ENCODE data around the gene COL9A1. TPM values are rescaled to one million over a fixed set of nuclear protein-coding genes. Genes with fewer than 3 reads are reported as not detected.
"Not testable (repeated sequence)": the region's sequence is repeated elsewhere in the genome, so short reads cannot be mapped to it uniquely, and the experiment has no call there.

The COL9A1 gene
- polyA plus RNA-seq (2013, experiment 1 of 4): 21.6 TPM
- polyA plus RNA-seq (2013, experiment 2 of 4): 22.1 TPM
- 14.6 TPM for polyA plus RNA-seq (2013, experiment 3 of 4)
- polyA plus RNA-seq (2013, experiment 4 of 4): 16.6 TPM

DNA sequence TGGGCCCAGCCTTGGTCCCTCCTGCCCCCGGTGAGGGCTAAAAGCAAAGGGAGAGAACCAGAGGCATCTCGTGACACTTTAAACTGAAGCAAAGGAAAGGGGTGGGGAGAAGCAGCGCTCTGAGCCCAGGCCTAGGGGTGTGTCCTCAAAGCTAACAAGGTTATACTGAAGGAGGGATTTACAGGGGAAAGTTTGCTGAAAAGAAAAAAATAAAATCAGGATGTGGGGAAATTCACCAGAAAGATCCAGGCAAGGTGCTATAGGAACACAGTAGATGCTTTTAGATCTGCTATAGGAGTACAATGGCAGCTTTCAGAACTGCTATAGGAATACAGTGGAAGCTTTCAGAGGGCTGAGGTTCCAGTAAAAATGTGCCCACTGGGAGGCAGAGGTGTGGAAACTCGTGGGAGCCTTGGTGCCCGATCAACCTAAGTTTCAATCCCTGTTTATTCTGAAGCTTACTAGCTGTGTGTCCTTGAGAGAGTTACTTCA, at the start of gene COL9A1:
COL9A1 (minus strand) TSS at position 51 of the 492 bp plus-strand sequence. CDS start 160 bp downstream, outside the sequence.
- no peak within 1 kb of the TSS for H3K4me3 ChIP-seq (ENCODE audit: insufficient read depth, low read depth, low read length)
- no peak within 1 kb of the TSS for H3K27ac ChIP-seq (ENCODE audit: insufficient read depth, low read depth, low read length, poor library complexity, severe bottlenecking)
- no peaks in the 10 kb centered on the region for H3K9me3 ChIP-seq (ENCODE audit: control insufficient read depth, low read length)
- 76 to 77% methylated on average over 5 of the region's 5 CpGs for WGBS, 2 experiments
- H3K36me3 ChIP-seq (ENCODE audit: control insufficient read depth, insufficient read depth, low read length): no peaks in the 10 kb centered on the region
- H3K27me3 ChIP-seq (ENCODE audit: control insufficient read depth, insufficient read depth, low read length, poor library complexity, severe bottlenecking): no peaks in the 10 kb centered on the region
- H3K4me1 ChIP-seq (ENCODE audit: control insufficient read depth, insufficient read depth, low read length): no peaks in the 10 kb centered on the region

DNA sequence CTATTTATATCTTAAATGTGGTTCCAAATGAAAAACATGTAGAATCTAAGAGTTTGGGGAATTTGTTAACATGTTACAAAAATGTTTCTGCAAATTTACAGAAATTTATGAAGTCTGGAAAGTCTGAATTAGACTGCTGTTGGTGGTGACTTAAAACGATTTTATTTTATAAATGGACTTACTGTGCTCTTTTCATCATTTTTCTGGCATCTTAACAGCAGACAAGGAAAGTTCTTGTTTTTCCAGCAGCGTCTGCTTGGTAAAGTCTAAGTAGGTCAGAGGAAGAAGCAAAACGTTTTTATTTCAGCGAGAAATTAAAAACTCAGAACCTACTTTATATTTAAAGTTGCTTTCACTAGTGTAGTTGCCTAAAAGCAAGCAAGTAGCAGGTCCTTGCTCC, 48.6 kb upstream of the COL9A1 start:
- no peaks in the 10 kb centered on the region for H3K27me3 ChIP-seq (ENCODE audit: control insufficient read depth, insufficient read depth, low read length, poor library complexity, severe bottlenecking)
- H3K9me3 ChIP-seq (ENCODE audit: control insufficient read depth, low read length): no peaks in the 10 kb centered on the region
- H3K36me3 ChIP-seq (ENCODE audit: control insufficient read depth, insufficient read depth, low read length): no peaks in the 10 kb centered on the region
- WGBS, 2 experiments: 88 to 97% methylated on average over 3 to 4 of the region's 4 CpGs
- no peaks in the 10 kb centered on the region for H3K4me1 ChIP-seq (ENCODE audit: control insufficient read depth, insufficient read depth, low read length)
- H3K27ac ChIP-seq (ENCODE audit: insufficient read depth, low read depth, low read length, poor library complexity, severe bottlenecking): no peak overlapping the region
- H3K4me3 ChIP-seq (ENCODE audit: insufficient read depth, low read depth, low read length): no peak overlapping the region

DNA sequence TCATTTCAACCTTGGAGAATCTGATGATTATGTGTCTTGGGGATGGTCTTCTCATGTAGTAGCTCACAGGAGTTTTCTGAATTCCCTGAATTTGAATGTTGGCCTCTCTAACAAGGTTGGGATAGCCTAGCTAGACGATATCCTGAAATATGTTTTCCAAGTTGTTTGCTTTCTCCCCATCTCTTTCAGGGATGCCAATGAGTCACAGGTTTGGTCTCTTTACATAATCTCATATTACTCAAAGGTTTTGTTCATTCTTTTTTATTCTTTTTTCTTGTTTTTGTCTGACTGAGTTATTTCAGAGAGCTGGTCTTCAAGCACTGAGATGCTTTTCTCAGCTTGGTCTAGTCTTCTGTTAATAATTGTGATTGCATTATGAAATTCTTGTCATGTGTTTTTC, 42.7 kb upstream of the COL9A1 start:
- H3K9me3 ChIP-seq (ENCODE audit: control insufficient read depth, low read length): no peaks in the 10 kb centered on the region
- 88 to 91% methylated on average over 1 of the region's 1 CpG for WGBS, 2 experiments
- no peaks in the 10 kb centered on the region for H3K27me3 ChIP-seq (ENCODE audit: control insufficient read depth, insufficient read depth, low read length, poor library complexity, severe bottlenecking)
- no peak overlapping the region for H3K27ac ChIP-seq (ENCODE audit: insufficient read depth, low read depth, low read length, poor library complexity, severe bottlenecking)
- H3K4me3 ChIP-seq (ENCODE audit: insufficient read depth, low read depth, low read length): no peak overlapping the region
- no peaks in the 10 kb centered on the region for H3K36me3 ChIP-seq (ENCODE audit: control insufficient read depth, insufficient read depth, low read length)
- no peaks in the 10 kb centered on the region for H3K4me1 ChIP-seq (ENCODE audit: control insufficient read depth, insufficient read depth, low read length)

DNA sequence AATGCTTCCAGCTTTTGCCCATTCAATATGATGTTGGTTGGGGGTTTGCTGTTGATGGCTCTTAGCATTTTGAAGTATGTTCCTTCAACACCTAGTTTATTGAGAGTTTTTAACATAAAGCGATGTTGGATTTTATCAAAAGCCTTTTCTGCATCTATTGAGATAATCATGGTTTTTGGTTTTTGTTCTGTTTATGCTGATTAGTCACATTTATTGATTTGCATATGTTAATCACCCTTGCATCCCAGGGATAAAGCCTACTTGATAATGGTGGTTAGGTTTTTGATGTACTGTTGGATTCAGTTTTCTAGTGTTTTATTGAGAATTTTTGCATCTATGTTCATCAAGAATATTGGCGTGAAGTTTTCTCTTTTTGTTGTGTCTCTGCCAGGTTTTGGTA, 40.4 kb upstream of the COL9A1 start:
- no peaks in the 10 kb centered on the region for H3K27me3 ChIP-seq (ENCODE audit: control insufficient read depth, insufficient read depth, low read length, poor library complexity, severe bottlenecking)
- 92 to 93% methylated on average over 2 of the region's 2 CpGs for WGBS, 2 experiments
- H3K9me3 ChIP-seq (ENCODE audit: control insufficient read depth, low read length): no peaks in the 10 kb centered on the region
- no peak overlapping the region for H3K27ac ChIP-seq (ENCODE audit: insufficient read depth, low read depth, low read length, poor library complexity, severe bottlenecking)
- no peak overlapping the region for H3K4me3 ChIP-seq (ENCODE audit: insufficient read depth, low read depth, low read length)
- H3K36me3 ChIP-seq (ENCODE audit: control insufficient read depth, insufficient read depth, low read length): no peaks in the 10 kb centered on the region
- no peaks in the 10 kb centered on the region for H3K4me1 ChIP-seq (ENCODE audit: control insufficient read depth, insufficient read depth, low read length)

DNA sequence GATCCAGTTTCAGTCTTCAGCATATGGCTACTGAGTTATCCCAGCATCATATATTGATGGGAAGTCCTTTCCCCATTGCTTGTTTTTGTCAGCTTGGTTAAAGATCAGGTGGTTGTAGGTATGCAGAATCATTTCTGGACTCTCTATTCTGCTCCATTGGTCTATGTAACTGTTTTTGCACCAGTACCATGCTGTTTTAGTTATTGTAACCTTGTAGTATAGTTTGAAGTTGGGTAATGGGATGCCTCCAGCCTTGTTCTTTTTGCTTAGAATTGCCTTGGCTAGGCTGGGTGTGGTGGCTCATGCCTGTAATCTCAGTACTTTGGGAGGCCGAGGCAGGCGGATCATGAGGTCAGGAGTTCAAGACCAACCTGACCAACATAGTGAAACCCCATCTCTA, 36.9 kb upstream of the COL9A1 start:
- H3K4me3 ChIP-seq (ENCODE audit: insufficient read depth, low read depth, low read length); H3K27me3 ChIP-seq (ENCODE audit: control insufficient read depth, insufficient read depth, low read length, poor library complexity, severe bottlenecking); H3K4me1 ChIP-seq (ENCODE audit: control insufficient read depth, insufficient read depth, low read length); H3K27ac ChIP-seq (ENCODE audit: insufficient read depth, low read depth, low read length, poor library complexity, severe bottlenecking); H3K9me3 ChIP-seq (ENCODE audit: control insufficient read depth, low read length); H3K36me3 ChIP-seq (ENCODE audit: control insufficient read depth, insufficient read depth, low read length): not testable (repeated sequence)
- WGBS, 2 experiments: 85 to 100% methylated on average over 2 of the region's 2 CpGs

DNA sequence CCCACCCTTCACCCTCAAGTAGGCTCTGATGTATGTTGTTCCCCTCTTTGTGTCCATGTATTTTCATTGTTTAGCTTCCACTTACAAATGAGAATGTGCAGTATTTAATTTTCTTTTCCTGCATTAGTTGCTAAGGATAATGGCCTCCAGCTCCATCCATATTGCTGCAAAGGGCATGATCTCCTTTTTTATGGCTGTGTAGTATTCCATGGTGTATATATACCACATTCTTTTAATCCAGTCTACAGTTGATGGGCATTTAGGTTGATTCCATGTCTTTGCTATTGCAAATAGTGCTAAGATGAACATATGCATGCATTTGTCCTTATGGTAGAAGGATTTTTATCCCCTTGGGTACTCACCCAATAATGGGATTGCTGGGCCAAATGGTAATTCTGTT, 35.9 kb upstream of the COL9A1 start:
- H3K36me3 ChIP-seq (ENCODE audit: control insufficient read depth, insufficient read depth, low read length): no peaks in the 10 kb centered on the region
- H3K27ac ChIP-seq (ENCODE audit: insufficient read depth, low read depth, low read length, poor library complexity, severe bottlenecking): no peak overlapping the region
- no peaks in the 10 kb centered on the region for H3K27me3 ChIP-seq (ENCODE audit: control insufficient read depth, insufficient read depth, low read length, poor library complexity, severe bottlenecking)
- no peaks in the 10 kb centered on the region for H3K4me1 ChIP-seq (ENCODE audit: control insufficient read depth, insufficient read depth, low read length)
- no peak overlapping the region for H3K4me3 ChIP-seq (ENCODE audit: insufficient read depth, low read depth, low read length)
- H3K9me3 ChIP-seq (ENCODE audit: control insufficient read depth, low read length): no peaks in the 10 kb centered on the region

DNA sequence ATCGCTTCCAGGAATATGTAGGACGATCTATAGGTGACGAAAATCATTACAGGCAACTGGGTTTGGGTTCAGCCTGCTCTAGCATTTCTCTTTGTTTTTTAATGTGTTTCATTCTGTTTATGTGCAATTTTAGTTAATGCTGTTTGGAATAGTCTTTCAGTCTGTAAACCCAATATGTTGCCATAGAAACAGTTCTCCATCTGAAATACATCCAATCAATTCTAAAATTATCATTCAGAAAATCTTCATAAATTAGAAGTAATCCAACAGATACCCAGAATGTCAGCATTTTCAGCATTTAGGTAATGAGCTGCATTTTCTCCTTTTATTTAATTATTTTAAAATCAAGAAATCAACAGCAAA, 34.8 kb upstream of the COL9A1 start:
- 97 to 98% methylated on average over 3 of the region's 3 CpGs for WGBS, 2 experiments
- Histone ChIP-seq H3K36me3 (ENCODE audit: control insufficient read depth, insufficient read depth, low read length) (no peaks in the 10 kb centered on the region), H3K9me3 (ENCODE audit: control insufficient read depth, low read length) (no peaks in the 10 kb centered on the region), H3K4me3 (ENCODE audit: insufficient read depth, low read depth, low read length) (no peak overlapping the region), H3K4me1 (ENCODE audit: control insufficient read depth, insufficient read depth, low read length) (no peaks in the 10 kb centered on the region), H3K27me3 (ENCODE audit: control insufficient read depth, insufficient read depth, low read length, poor library complexity, severe bottlenecking) (no peaks in the 10 kb centered on the region), H3K27ac (ENCODE audit: insufficient read depth, low read depth, low read length, poor library complexity, severe bottlenecking) (no peak overlapping the region)

DNA sequence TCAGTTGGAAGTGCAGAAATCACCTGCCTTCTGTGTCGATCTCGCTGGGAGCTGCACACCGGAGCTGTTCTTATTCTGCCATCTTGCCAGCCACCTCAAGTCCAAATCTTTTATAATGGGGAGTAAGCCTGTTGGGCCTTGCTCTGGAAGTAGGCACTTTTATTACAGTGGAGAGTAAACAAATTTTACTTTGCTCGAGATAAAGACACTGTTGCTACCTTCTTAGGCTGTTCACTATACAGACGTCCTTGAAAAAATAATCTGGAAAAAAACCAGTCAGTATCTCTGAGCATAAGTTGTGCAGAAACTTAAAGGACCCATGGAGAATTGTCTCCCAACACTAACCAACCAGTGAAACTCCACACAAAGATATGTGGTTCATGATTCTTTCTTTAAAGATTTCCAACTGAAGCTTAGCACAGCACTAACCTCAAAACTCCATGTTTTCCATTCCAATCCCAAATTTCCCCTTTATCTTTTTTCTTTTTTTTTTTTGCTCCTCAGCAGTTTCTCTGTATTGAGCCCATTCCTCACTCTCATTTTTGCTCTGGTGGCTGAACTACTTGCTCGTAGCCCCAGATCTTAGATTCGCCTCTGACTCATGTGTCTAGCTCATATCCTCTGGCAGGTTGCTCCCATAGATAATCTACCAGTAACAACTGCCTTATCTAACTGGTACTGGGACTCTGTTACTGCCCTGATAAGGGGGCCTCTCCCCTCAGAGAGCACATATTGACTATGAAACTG, 34.3 kb upstream of the COL9A1 start:
- Histone ChIP-seq H3K36me3 (ENCODE audit: control insufficient read depth, insufficient read depth, low read length) (no peaks in the 10 kb centered on the region), H3K27ac (ENCODE audit: insufficient read depth, low read depth, low read length, poor library complexity, severe bottlenecking) (no peak overlapping the region), H3K4me3 (ENCODE audit: insufficient read depth, low read depth, low read length) (no peak overlapping the region), H3K4me1 (ENCODE audit: control insufficient read depth, insufficient read depth, low read length) (no peaks in the 10 kb centered on the region), H3K27me3 (ENCODE audit: control insufficient read depth, insufficient read depth, low read length, poor library complexity, severe bottlenecking) (no peaks in the 10 kb centered on the region), H3K9me3 (ENCODE audit: control insufficient read depth, low read length) (no peaks in the 10 kb centered on the region)
- 95 to 96% methylated on average over 7 of the region's 7 CpGs for WGBS, 2 experiments

DNA sequence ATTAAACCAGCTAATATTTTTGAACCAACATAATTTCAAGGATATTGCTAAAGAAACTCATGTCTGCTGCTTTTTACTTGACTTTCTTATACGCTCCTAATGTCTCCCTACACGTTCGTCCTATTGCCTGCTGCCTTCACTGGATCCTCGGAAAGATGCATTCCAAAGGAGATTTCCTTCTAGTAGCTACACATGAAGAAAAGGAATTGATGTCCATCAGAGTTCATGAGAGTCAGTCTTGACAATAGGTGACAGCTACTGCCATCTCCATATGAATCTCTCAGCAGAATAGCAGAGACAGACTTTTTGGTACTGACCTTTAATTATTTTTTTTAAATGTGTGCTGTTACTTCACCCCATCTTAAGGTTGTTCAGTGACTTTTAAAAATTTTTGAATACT, 24.2 kb upstream of the COL9A1 start:
- Histone ChIP-seq H3K27ac (ENCODE audit: insufficient read depth, low read depth, low read length, poor library complexity, severe bottlenecking) (no peak overlapping the region), H3K36me3 (ENCODE audit: control insufficient read depth, insufficient read depth, low read length) (no peaks in the 10 kb centered on the region), H3K9me3 (ENCODE audit: control insufficient read depth, low read length) (no peaks in the 10 kb centered on the region), H3K4me3 (ENCODE audit: insufficient read depth, low read depth, low read length) (no peak overlapping the region), H3K27me3 (ENCODE audit: control insufficient read depth, insufficient read depth, low read length, poor library complexity, severe bottlenecking) (no peaks in the 10 kb centered on the region), H3K4me1 (ENCODE audit: control insufficient read depth, insufficient read depth, low read length) (no peaks in the 10 kb centered on the region)
- 37 to 45% methylated on average over 4 of the region's 4 CpGs for WGBS, 2 experiments

DNA sequence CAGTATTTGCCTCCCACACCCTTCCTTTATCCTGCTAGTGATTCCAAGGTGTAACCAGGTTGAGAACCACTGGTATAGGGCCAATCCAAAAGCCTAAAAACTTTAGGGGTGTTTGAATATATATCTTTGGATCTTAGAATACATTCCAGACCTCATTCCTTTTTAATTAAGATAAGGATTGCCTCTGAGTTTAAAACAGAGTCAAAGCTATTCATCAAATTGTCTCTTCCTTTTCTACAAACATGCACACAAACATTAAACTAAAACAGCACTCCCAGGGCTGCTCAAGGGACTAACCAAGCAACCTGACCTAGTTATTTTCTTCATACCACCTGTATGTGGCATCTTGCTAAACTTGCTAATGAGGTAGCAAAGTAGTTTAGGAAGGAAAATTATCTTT, 22.1 kb upstream of the COL9A1 start:
- Histone ChIP-seq H3K27ac (ENCODE audit: insufficient read depth, low read depth, low read length, poor library complexity, severe bottlenecking) (no peak overlapping the region), H3K4me3 (ENCODE audit: insufficient read depth, low read depth, low read length) (no peak overlapping the region), H3K36me3 (ENCODE audit: control insufficient read depth, insufficient read depth, low read length) (no peaks in the 10 kb centered on the region), H3K9me3 (ENCODE audit: control insufficient read depth, low read length) (no peaks in the 10 kb centered on the region), H3K27me3 (ENCODE audit: control insufficient read depth, insufficient read depth, low read length, poor library complexity, severe bottlenecking) (no peaks in the 10 kb centered on the region), H3K4me1 (ENCODE audit: control insufficient read depth, insufficient read depth, low read length) (no peaks in the 10 kb centered on the region)
